CD1c-positive myeloid dendritic cell (primary cell): ENCODE data around the gene TUBA3C.

ENCODE experiments used
- DNase-seq: peaks from one replicate; pipeline ENCODE4 v3.0.0-alpha.2; 2016; ENCODE audit errors: extremely low spot score

The TUBA3C gene

GRCh38 chr13:19161308-19161707, 20.3 kb downstream of the TUBA3C start:
- no peak for DNase-seq

DNA sequence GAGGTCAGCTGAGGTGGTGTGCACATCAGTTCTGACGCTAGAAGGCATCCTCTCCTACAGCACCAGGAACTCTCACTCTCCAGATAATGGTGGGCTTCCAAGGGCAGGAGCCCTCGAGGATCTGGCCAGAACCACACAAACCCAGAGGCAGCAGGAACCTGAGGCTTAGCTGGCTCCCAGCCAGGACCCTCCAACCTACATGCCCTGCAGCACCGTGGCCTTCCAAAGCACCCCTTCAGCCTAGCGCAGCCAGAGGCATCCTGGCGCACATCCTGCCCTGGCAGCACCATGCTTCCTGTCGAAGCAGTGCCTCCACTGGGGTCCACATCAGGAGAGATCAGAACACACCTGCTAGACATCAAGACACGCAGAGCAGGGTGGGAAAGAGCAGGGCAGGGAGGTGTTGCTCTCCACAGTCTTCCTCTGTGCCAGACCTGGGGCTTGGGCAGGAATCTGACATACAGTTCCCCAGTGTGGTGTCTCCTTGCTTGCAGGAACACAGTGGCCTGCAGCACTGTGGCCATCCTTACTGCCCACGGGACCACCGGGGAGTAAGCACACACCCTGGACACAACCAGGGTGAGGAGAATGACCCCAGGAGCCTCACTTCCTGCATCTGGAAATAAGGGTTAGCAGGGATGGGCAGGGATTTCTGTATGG, 21.7 kb downstream of the TUBA3C start:
- DNase-seq = no peak

- no peak for DNase-seq
Observed at GRCh38 chr13:19159181-19159580, 22.4 kb downstream of the TUBA3C start.

DNA sequence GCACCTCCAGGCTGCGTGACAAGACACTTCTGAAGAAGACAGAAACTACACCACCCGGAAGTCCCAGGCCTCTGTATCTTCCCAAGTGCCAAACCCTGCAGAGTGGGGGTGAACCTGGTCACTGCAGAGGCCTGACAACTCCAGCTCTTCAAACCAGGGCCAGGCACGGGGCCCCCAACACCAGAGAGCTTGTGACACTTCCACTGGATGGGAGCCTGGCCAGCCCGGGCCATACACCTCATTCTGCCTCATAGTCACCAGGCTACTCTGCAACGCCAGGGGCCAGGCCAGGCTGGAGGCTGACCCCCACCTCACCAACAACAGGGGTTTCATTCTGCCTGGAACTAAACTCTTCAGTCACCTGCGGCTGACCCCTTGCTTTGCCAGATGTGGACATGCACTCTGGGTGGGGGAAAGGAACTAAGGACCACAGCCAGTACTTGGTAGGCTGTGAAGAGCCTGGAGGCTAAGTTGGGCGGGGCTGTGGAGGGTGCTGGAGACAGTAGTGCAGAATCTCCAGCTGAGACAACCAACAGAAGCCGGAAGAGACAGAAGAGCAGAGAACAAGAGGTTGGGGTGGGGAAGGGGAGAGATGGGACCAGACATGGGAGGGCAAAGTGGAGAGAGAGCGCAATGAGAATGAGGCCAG, 23.0 kb downstream of the TUBA3C start:
- DNase-seq = no peak

- no peak for DNase-seq
Observed at GRCh38 chr13:19158006-19158405, 23.6 kb downstream of the TUBA3C start.

GRCh38 chr13:19157461-19157860, 24.2 kb downstream of the TUBA3C start:
- DNase-seq = no peak

DNA sequence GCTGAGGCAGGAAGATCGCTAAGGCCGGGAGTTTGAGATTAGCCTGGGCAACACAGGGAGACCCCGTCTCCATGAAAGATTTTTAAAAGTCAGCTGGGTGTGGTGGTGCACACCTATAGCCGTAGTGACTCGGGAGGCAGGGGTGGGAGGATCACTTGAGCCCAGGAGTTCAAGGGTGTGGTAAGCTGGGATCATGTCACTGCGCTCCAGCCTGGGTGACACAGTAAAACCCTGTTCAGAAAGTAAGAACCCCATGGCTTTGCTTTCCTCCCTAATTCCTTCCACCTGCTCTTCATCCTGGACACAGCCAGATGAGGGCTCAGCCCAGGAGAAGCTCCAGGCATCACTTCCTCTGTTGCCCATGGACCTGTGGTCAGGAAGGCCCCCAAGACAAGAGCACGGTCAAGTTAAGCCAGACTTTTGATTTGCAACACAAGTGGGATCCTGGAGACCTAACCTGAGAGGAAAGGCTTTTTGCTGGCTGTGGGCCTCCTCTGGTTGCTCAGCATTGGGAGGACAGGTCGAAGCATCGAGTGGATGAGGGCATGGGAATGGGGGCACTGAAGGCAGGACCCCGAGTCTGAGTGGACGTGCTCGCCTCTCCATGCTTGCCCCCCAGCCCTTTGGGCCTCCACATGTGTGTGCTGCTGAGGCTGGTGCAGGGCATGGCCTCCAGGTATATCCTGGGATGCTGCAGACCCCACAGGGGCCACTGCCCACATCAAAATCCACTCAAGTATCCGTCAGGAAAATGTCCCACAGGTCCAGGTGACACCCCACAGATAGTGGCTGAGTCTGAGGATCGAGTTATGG, 25.4 kb downstream of the TUBA3C start:
- no peak for DNase-seq

DNA sequence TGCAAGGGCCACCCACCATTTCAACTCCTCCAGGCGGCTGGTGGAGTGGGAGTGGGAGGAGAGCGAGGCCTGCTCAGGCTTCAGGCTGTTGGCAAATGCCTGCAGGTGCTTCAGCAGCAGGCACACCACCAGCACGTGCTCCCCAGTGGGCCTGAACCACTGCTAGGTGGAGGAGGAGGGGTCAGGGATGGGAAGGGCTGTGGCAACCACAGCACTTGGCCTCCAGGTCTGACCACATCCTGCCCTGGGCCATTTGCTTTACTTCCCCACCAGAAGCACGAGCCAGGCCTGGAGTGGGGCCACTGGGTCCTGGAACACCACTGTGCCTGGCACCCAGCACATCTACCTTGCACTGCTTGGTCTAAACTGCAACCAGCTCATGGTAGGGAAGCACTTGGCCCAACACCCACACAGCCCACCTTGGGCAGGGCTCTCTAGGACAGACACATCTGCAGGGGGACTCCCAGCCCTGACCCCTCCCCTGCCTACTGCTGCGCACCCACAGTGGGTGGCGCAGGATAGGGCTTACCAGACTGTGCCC, 26.2 kb downstream of the TUBA3C start:
- no peak for DNase-seq

- DNase-seq = no peak
Observed at GRCh38 chr13:19154843-19155242, 26.8 kb downstream of the TUBA3C start.

DNA sequence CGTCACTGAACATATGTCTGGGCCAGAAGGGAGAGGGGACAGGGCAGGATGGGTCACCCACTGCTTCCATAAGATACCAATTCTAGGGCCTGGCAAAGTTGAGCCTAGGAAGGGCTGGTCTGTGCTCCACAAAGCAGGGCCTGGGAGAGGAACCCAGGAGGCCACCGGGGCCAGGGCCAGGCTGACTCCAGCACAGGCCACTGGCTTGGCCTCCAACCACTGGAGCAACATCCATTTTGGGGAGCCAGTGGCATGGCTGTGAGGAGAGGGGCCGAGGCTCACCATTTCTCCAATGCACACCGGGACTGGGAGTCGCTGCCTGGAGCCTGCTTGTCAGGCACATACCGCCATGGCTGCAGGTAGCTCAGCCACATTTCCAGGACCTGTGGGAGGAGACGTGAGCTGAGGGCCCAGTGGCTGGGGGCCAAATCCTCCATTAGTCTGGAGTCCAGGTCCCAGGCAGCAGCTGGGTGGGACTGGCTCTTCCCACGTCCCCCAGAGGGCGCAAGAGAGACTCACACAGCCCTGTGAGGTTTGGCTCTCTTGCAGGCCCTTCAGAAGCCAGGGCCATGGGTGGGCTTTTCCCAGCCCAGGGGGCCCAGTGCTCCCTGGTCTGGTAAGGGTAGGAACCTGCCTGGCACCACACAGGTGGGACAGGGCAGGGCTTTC, 27.7 kb downstream of the TUBA3C start:
- no peak for DNase-seq

- DNase-seq = no peak
Observed at GRCh38 chr13:19152403-19152802, 29.2 kb downstream of the TUBA3C start.

- DNase-seq = no peak
Observed at GRCh38 chr13:19151581-19152263, 29.9 kb downstream of the TUBA3C start.

DNA sequence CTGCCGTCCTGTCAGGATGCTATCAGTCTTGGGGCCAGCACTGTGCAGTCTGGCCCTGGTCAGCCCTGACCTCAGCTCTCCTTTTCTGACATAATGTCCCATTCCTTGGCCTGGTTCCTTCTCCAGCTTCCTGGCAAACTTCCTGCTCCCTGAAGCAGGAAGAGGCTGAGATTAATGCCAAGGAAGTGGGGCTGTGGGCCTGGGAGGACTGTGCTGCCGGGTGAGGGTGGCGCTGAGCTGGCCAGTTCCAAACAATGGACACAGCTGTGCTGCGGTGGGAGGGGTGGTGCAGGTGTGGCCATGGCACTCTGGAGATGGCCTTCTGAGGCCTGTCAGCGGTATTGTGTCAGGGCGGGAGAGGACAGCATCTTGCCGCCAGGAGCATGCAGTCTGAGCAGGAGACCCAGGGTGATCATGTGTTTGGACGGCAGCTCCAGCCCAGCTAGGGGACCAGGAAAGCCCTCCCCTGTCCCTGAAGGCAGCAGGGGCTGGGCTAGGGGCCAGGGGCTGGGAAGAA, 30.9 kb downstream of the TUBA3C start:
- no peak for DNase-seq

- DNase-seq = no peak
Observed at GRCh38 chr13:19150226-19150625, 31.4 kb downstream of the TUBA3C start.

DNA sequence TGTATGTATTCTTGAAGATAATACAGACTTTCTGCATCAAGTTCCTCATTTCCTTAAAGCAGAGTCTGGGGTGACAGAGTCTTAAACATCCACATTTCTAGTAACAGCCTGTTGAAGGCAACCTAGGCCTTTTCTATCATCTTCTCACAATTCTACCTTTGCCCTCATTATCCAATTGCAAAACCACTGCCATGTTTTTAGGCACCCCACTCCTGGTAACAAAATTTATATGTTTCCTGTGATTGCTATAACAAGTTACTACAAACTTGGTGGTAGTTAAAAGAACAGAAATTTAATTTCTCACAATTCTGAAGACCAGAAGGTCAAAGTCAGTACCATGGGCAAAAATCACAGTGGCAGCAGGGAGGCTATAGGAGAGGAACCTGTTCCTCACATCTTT, 33.1 kb downstream of the TUBA3C start:
- DNase-seq = no peak
